B cell (primary cell): ENCODE results near the gene EIF5A. TPM values are rescaled to one million over a fixed set of nuclear protein-coding genes. Genes with fewer than 3 reads are reported as not detected.

Experiments used
- ATAC-seq: fragments of 200-7000 bp; cut with Tn5 transposase; one replicate; pipeline ENCODE4 v1.10.0; 2021; ENCODE audit warnings: low read depth, mild to moderate bottlenecking, moderate number of reproducible peaks, moderate library complexity
- CTCF ChIA-PET: fragments of 350-600 bp; sonication (Branson Sonifier 250); formaldehyde crosslinking; loops from one replicate; lab custom pipeline; 2021; ENCODE audit warnings: antibody characterized with exemption, inconsistent platforms; lab: Charles Lee
- POLR2A ChIA-PET: fragments of 350-600 bp; sonication (Branson Sonifier 250); formaldehyde crosslinking; loops from one replicate; lab custom pipeline; 2021; ENCODE audit warnings: antibody characterized with exemption; lab: Charles Lee
- DNase-seq: peaks from one replicate; pipeline ENCODE4 v3.0.0; 2013
- H2AFZ ChIP-seq: 2 replicates; pipeline ENCODE4 v1.6.1; 2012; ENCODE audit warnings: mild to moderate bottlenecking, low read depth, low read length; ENCODE audit not compliant: insufficient read depth, poor library complexity, severe bottlenecking
- H3K27ac ChIP-seq, 2 donors: 1 replicate in 1 of 2; 2 replicates in 1 of 2; pipeline ENCODE4 v1.5.1; 2012 to 2013; ENCODE audit warnings: low read length in 2 of 2, mild to moderate bottlenecking in 2 of 2, moderate library complexity in 1 of 2
- H3K27me3 ChIP-seq, 4 experiments: fragments of 200-600 bp in 1 of 4; sonication (generic) in 1 of 4; replicated peaks in 1 of 4; 1 replicate in 2 of 4; 2 replicates in 2 of 4; pipeline versions ENCODE4 v1.6.1 to v1.7.0; 2013 to 2016; ENCODE audit warnings: low read length in 3 of 4, mild to moderate bottlenecking in 2 of 4, mixed read lengths in 1 of 4, moderate library complexity in 1 of 4; ENCODE audit not compliant: insufficient read depth in 4 of 4, control insufficient read depth in 3 of 4; ENCODE audit errors: control extremely low read depth in 1 of 4
- H3K36me3 ChIP-seq, 2 experiments: replicated peaks in 1 of 2; 1 replicate in 1 of 2; 2 replicates in 1 of 2; pipeline versions ENCODE4 v1.6.1 to v1.7.1; 2013; ENCODE audit warnings: low read length in 1 of 2; ENCODE audit not compliant: insufficient read depth in 2 of 2, control insufficient read depth in 1 of 2; ENCODE audit errors: control extremely low read depth in 1 of 2, extremely low read depth in 1 of 2
- H3K4me1 ChIP-seq, 2 donors: fragments of 200-600 bp in 1 of 2; sonication (generic) in 1 of 2; 1 replicate in 1 of 2; 2 replicates in 1 of 2; pipeline versions ENCODE4 v1.5.1 to v1.6.1; 2013 to 2017; ENCODE audit warnings: low read length in 2 of 2; ENCODE audit not compliant: control insufficient read depth in 2 of 2, insufficient read depth in 2 of 2
- H3K4me2 ChIP-seq: replicated peaks from 2 replicates; pipeline ENCODE3; 2012; ENCODE audit warnings: mild to moderate bottlenecking, low read depth, low read length; ENCODE audit not compliant: poor library complexity, severe bottlenecking
- H3K4me3 ChIP-seq, 5 experiments: fragments of 200-600 bp in 1 of 5; sonication (generic) in 1 of 5; 1 replicate in 3 of 5; 2 replicates in 2 of 5; pipeline versions ENCODE4 v1.5.1 to v1.7.0; 2011 to 2016; ENCODE audit warnings: low read length in 4 of 5, mild to moderate bottlenecking in 4 of 5, low read depth in 2 of 5, control low read depth in 1 of 5, moderate library complexity in 1 of 5; ENCODE audit not compliant: insufficient read depth in 1 of 5; ENCODE audit errors: control extremely low read depth in 1 of 5, extremely low read depth in 1 of 5
- H3K79me2 ChIP-seq: fragments of 200-600 bp; sonication (generic); one replicate; pipeline ENCODE4 v1.6.0; 2016; ENCODE audit warnings: low read length; ENCODE audit not compliant: control insufficient read depth, insufficient read depth
- H3K9ac ChIP-seq: fragments of 200-600 bp; sonication (generic); 2 replicates; pipeline ENCODE4 v1.6.1; 2017; ENCODE audit warnings: mild to moderate bottlenecking, low read length, moderate library complexity
- H3K9me3 ChIP-seq, 3 donors: one replicate each; pipeline versions ENCODE4 v1.6.1 to v1.7.1; 2013; ENCODE audit warnings: low read length in 2 of 3; ENCODE audit not compliant: control insufficient read depth in 2 of 3, insufficient read depth in 1 of 3; ENCODE audit errors: control extremely low read depth in 1 of 3
- H4K20me1 ChIP-seq: 2 replicates; pipeline ENCODE4 v1.6.0; 2012; ENCODE audit warnings: mild to moderate bottlenecking, low read length; ENCODE audit not compliant: insufficient read depth, control insufficient read depth, poor library complexity, severe bottlenecking
- H3K27ac Mint-ChIP-seq: one replicate; pipeline ENCODE4 v1.8.0; 2021; ENCODE audit warnings: mixed read lengths
- H3K27me3 Mint-ChIP-seq: one replicate; pipeline ENCODE4 v1.8.0; 2021; ENCODE audit warnings: mixed read lengths
- H3K4me1 Mint-ChIP-seq: one replicate; pipeline ENCODE4 v1.8.0; 2021; ENCODE audit warnings: mixed read lengths
- H3K4me3 Mint-ChIP-seq: one replicate; pipeline ENCODE4 v1.8.0; 2021; ENCODE audit warnings: mixed read lengths
- H3K9me3 Mint-ChIP-seq: one replicate; pipeline ENCODE4 v1.8.0; 2022; ENCODE audit warnings: mixed read lengths; ENCODE audit not compliant: insufficient read depth
- EZH2 ChIP-seq: IDR thresholded peaks from 2 replicates; pipeline ENCODE4 v1.6.1; 2012; ENCODE audit warnings: borderline replicate concordance, low read depth, mild to moderate bottlenecking, moderate library complexity, low read length; ENCODE audit not compliant: insufficient read depth, poor library complexity, severe bottlenecking
- WGBS: methylation state at CpG from one replicate; pipeline ENCODE4 v1.1.5; 2013; ENCODE audit warnings: missing lambda C conversion rate; ENCODE audit not compliant: insufficient coverage; 5-methylcytosine and 5-hydroxymethylcytosine counted together
- intact Hi-C: fragments of 100-400 bp; cut with micrococcal nuclease; formaldehyde crosslinking; loops from one replicate; pipeline ENCODE4 v1.10.0; 2022
- polyA plus RNA-seq: library from polyadenylated mRNA; depleted of rRNA; stranded (reverse); fragments of >200 nt; gene quantifications from 2 replicates; pipeline ENCODE4 v1.2.3, GENCODE V29; 2012
- total RNA-seq, 2 donors: library from RNA; stranded (reverse); fragments of 120-200 nt in 1 of 2; gene quantifications; 1 replicate in 1 of 2; 2 replicates in 1 of 2; pipeline versions ENCODE4 v1.2.3 to v1.2.4, GENCODE V29; 2013 to 2022
- TF ChIP-seq, protein P1 (sequence below): fragments of 200-600 bp; IDR thresholded peaks from one replicate; pipeline ENCODE4 v1.8.0; 2022; ENCODE audit warnings: antibody characterized with exemption, mild to moderate bottlenecking

The EIF5A gene
- total and polyA plus RNA-seq, 2 donors (not counting 1 experiment from before 2014, with no cell fraction given), result 233 to 576 TPM

DNA sequence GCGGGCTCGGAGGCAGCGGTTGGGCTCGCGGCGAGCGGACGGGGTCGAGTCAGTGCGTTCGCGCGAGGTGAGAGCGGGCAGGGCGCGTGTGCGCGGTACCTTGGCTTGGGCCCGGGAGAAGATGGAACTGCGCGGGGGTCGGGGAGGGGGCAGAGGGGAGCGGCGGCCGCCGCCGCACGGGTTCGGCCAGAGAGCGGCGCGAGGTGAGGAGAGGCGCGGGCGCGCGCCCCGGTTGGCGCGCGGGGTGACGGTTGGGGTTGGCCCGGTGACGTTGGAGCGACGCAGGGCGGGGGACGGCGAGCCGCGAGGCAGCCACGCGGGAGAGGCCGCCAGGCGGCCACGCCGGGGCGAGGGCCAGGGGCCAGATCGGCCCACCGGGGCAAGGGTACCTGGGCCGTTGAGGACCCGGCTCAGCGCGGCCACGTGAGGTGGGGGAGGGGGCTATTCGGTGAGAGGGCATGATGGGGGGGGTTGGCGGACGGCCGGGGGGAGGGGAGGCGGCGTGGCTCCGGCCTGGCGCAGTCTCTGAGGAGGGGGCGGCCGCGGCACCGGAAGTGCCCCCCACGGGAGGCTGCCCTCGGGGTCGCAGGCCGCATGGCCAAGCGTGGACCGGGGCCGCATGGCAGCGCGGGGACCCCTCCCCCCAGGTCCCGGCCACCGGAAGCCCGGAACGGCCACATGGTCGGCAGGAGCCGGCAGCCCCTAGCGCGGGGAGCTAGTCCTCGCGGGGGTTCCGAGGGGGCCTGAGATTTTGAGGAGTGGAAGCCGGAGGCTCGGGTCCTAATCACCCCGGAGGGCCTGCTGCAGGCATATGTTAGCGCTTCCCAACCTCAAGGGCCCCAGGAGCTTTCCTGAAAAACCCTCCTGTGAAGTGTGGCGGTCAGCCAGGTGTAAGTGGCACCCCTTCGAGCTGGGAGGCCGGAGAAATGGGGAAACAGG lies 527 bp downstream of the EIF5A start:
- no peak for ATAC-seq
- H3K27me3 ChIP-seq, result no peaks in the 10 kb centered on the region
- H3K9me3 ChIP-seq, result no peaks in the 10 kb centered on the region
- H3K27ac Mint-ChIP-seq, result peak overlapping the region; percentile 99
- H3K79me2 ChIP-seq, result peaks cover 49% of the 10 kb centered on the region
- H3K9me3 Mint-ChIP-seq, result no peaks in the 10 kb centered on the region
- no peaks in the 10 kb centered on the region for H3K27me3 Mint-ChIP-seq
- peak overlapping the region; percentile 97 for H3K9ac ChIP-seq
- no peak for TF ChIP-seq EZH2
- TF ChIP-seq, protein P1, sequence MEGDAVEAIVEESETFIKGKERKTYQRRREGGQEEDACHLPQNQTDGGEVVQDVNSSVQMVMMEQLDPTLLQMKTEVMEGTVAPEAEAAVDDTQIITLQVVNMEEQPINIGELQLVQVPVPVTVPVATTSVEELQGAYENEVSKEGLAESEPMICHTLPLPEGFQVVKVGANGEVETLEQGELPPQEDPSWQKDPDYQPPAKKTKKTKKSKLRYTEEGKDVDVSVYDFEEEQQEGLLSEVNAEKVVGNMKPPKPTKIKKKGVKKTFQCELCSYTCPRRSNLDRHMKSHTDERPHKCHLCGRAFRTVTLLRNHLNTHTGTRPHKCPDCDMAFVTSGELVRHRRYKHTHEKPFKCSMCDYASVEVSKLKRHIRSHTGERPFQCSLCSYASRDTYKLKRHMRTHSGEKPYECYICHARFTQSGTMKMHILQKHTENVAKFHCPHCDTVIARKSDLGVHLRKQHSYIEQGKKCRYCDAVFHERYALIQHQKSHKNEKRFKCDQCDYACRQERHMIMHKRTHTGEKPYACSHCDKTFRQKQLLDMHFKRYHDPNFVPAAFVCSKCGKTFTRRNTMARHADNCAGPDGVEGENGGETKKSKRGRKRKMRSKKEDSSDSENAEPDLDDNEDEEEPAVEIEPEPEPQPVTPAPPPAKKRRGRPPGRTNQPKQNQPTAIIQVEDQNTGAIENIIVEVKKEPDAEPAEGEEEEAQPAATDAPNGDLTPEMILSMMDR, result no peak
- CTCF ChIA-PET, result interaction anchor here (0.9 kb wide), 1 partner anchor 38 kb away, joined by 3 read pairs; no protein-coding TSS in a partner anchor
- H3K4me2 ChIP-seq, result peak overlapping the region; percentile 93
- DNase-seq, result no peak
- H3K4me1 Mint-ChIP-seq, result peaks cover 46% of the 10 kb centered on the region
- intact Hi-C loops, result loop anchor here (1.0 to 5.0 kb wide), 12 partner anchors 7 to 307 kb away; partner anchors contain the start of genes ELP5, GPS2, NEURL4 and PHF23
- under 1% methylated on average over 99 of the region's 104 CpGs for WGBS
- peaks cover 17 to 47% of the 10 kb centered on the region in 2 donors for H3K4me1 ChIP-seq
- H3K4me3 Mint-ChIP-seq, result peak overlapping the region; percentile 95
- H3K36me3 ChIP-seq, result peaks cover 4 to 37% of the 10 kb centered on the region in 2 experiments
- peak overlapping the region; percentile 81 to 96 (median 94) for H3K4me3 ChIP-seq
- no peak overlapping the region for H2AFZ ChIP-seq
- peak overlapping the region; percentile 98 to 99 for H3K27ac ChIP-seq
- H4K20me1 ChIP-seq, result peaks cover 49% of the 10 kb centered on the region
- POLR2A ChIA-PET, result interaction anchor here (1.2 to 1.9 kb wide), 6 partner anchors 12 to 276 kb away, joined by 3 to 18 read pairs (median 7); partner anchors contain the start of genes ACAP1, DVL2, MPDU1 and NEURL4
